DMS53 (cell line): ENCODE results near the gene CXCL1.

Experiments used
- DNase-seq: peaks from one replicate; lab custom pipeline; 2025; lab: John Stamatoyannopoulos, UW

The CXCL1 gene

GRCh38 chr4:73869130-73870055 is at the start of gene CXCL1:
CXCL1 (plus strand) TSS chr4:73869393; CDS start chr4:73869471, 78 bp downstream.
- DNase-seq: peak; percentile 54

GRCh38 chr4:73821325-73821724 is 47.9 kb upstream of the CXCL1 start:
- no peak for DNase-seq

- peak; percentile 10 for DNase-seq
These were observed 46.8 kb upstream of the CXCL1 start for GRCh38 chr4:73822389-73822788.

- DNase-seq: no peak
These were observed 46.2 kb upstream of the CXCL1 start for GRCh38 chr4:73822812-73823504.

- no peak for DNase-seq
These were observed 45.4 kb upstream of the CXCL1 start for GRCh38 chr4:73823760-73824159.

- no peak for DNase-seq
These were observed 40.2 kb upstream of the CXCL1 start for GRCh38 chr4:73828956-73829355.

- DNase-seq: no peak
These were observed 37.6 kb upstream of the CXCL1 start for GRCh38 chr4:73831569-73831968.

- DNase-seq: no peak
These were observed 36.4 kb upstream of the CXCL1 start for GRCh38 chr4:73832651-73833237.

- peak; percentile 68 for DNase-seq
These were observed 32.6 kb upstream of the CXCL1 start, which contains the start of gene CXCL6 for GRCh38 chr4:73836373-73837279. CXCL6 (plus strand) TSS chr4:73836678; CDS start chr4:73836751, 73 bp downstream.

- DNase-seq: no peak
These were observed 30.1 kb upstream of the CXCL1 start for GRCh38 chr4:73839071-73839470.

GRCh38 chr4:73839715-73840114 is 29.5 kb upstream of the CXCL1 start:
- DNase-seq: no peak

- DNase-seq: no peak
These were observed 27.8 kb upstream of the CXCL1 start for GRCh38 chr4:73841243-73841925.

- no peak for DNase-seq
These were observed 26.5 kb upstream of the CXCL1 start for GRCh38 chr4:73842696-73843095.

GRCh38 chr4:73843369-73843768 is 25.8 kb upstream of the CXCL1 start:
- DNase-seq: no peak

GRCh38 chr4:73844345-73844744 is 24.8 kb upstream of the CXCL1 start:
- DNase-seq: no peak

- no peak for DNase-seq
These were observed 24.4 kb upstream of the CXCL1 start for GRCh38 chr4:73844806-73845205.

GRCh38 chr4:73847526-73848182 is 21.5 kb upstream of the CXCL1 start:
- DNase-seq: no peak

- no peak for DNase-seq
These were observed 20.9 kb upstream of the CXCL1 start for GRCh38 chr4:73848183-73848777.

GRCh38 chr4:73850261-73850970 is 18.8 kb upstream of the CXCL1 start:
- DNase-seq: peak; percentile 79
